C4-2B (cell line): ENCODE data around the gene ADIPOQ.

ENCODE experiments used
- ZFX ChIP-seq: fragments of 450-650 bp; IDR thresholded peaks from 2 replicates; pipeline ENCODE4 v1.6.1; 2017
- TF ChIP-seq, protein P1 (sequence below): fragments of 450-650 bp; conservative IDR thresholded peaks from 2 replicates; pipeline ENCODE4 v1.5.1; 2017; ENCODE audit warnings: mild to moderate bottlenecking

DNA sequence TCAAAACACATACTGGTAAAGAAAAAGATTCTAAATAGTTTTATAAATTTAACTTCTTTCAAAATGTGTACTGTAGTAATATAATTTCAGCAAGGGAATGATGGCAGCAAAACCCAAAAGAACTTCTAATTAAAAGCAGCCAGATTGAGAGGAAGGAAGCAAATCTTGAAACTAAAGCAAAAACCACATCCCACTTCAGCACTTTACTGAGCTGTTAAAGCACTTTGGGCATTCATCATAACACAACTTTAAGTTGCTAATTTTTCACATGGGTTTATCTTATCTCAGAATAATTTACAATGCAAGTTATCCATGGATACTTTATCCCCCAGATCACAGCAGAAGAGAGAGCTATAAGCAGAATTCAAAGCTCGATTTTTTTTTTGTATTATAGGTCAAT lies 42.2 kb upstream of the ADIPOQ start:
- TF ChIP-seq, protein P1, sequence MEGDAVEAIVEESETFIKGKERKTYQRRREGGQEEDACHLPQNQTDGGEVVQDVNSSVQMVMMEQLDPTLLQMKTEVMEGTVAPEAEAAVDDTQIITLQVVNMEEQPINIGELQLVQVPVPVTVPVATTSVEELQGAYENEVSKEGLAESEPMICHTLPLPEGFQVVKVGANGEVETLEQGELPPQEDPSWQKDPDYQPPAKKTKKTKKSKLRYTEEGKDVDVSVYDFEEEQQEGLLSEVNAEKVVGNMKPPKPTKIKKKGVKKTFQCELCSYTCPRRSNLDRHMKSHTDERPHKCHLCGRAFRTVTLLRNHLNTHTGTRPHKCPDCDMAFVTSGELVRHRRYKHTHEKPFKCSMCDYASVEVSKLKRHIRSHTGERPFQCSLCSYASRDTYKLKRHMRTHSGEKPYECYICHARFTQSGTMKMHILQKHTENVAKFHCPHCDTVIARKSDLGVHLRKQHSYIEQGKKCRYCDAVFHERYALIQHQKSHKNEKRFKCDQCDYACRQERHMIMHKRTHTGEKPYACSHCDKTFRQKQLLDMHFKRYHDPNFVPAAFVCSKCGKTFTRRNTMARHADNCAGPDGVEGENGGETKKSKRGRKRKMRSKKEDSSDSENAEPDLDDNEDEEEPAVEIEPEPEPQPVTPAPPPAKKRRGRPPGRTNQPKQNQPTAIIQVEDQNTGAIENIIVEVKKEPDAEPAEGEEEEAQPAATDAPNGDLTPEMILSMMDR, result no peak
- TF ChIP-seq ZFX, result no peak
